ENCODE data around the gene DPP10.
A peak's percentile ranks its signal among the peaks of the same experiment; 100 is the strongest.

Gene DPP10

GRCh38 chr2:115129536-115129935 is 687.1 kb downstream of the DPP10 start:
- TF ChIP-seq CTCF (IDR thresholded peaks at IDR 0.05) = no peak

GRCh38 chr2:115160531-115161080 is 718.2 kb downstream of the DPP10 start:
- no peak for TF ChIP-seq CTCF (IDR thresholded peaks at IDR 0.05)

GRCh38 chr2:115161081-115161770 is 718.8 kb downstream of the DPP10 start:
- TF ChIP-seq CTCF (IDR thresholded peaks at IDR 0.05) = no peak

GRCh38 chr2:115161771-115162493 is 719.5 kb downstream of the DPP10 start:
- no peak for TF ChIP-seq CTCF (IDR thresholded peaks at IDR 0.05)

- TF ChIP-seq CTCF (IDR thresholded peaks at IDR 0.05) = no peak
These were observed 720.3 kb downstream of the DPP10 start for GRCh38 chr2:115162494-115163293.

- peak; percentile 22; the same call in 1 of the 2 replicates for TF ChIP-seq CTCF (IDR thresholded peaks at IDR 0.05)
These were observed 721.1 kb downstream of the DPP10 start for GRCh38 chr2:115163572-115163971.

GRCh38 chr2:115165529-115166109 is 723.2 kb downstream of the DPP10 start:
- TF ChIP-seq CTCF (IDR thresholded peaks at IDR 0.05) = peak; percentile 52
